ENCODE results near the gene GRAMD4. TPM values are rescaled to one million over a fixed set of nuclear protein-coding genes. Genes with fewer than 3 reads are reported as not detected.

Gene GRAMD4
- polyA plus RNA-seq, 5 donors, result 30.0 to 43.8 (median 41.7) TPM

GRCh38 chr22:46654927-46655595 lies 34.9 kb downstream of the GRAMD4 start:
- DNase-seq, result no peak

DNA sequence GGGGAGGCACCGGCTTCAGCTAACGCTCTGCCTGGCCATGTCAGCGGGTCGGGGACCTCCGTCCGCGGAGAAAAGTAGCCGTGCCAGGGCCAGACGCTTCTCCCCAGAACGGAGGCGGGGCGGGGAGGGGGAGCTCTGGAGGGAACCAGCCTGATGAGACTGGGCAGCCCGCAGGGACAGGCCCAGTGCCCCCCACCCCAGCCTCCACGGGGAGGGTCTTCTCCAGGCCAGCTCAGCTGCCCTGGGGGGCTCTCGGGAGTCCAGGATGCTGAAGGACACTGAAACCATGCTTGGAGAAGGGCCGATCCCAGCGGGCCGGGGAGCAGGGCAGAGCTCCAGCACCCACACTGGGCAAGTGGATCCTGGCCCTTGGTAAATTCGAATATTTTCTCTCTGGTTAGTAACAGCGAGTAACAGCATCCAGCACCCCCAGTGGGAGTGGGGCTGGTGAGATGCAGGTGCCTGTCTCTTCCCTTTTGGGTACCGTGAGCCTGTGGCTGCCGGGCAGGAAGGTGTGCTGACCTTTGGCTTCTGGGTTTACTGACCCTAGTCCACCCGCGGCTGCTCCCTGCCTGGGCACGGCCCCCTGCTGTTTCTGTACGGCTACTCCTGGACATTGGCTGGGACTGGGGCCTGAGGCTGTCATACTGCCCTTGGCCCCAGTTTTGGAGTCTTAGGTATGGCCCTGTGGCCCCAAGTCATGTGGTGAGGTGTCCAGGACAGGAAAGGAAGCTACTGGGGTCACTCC lies 35.8 kb downstream of the GRAMD4 start:
- no peak for DNase-seq

GRCh38 chr22:46656856-46657654 lies 36.9 kb downstream of the GRAMD4 start:
- DNase-seq, result no peak

GRCh38 chr22:46657655-46657953 lies 37.4 kb downstream of the GRAMD4 start:
- no peak for DNase-seq

DNA sequence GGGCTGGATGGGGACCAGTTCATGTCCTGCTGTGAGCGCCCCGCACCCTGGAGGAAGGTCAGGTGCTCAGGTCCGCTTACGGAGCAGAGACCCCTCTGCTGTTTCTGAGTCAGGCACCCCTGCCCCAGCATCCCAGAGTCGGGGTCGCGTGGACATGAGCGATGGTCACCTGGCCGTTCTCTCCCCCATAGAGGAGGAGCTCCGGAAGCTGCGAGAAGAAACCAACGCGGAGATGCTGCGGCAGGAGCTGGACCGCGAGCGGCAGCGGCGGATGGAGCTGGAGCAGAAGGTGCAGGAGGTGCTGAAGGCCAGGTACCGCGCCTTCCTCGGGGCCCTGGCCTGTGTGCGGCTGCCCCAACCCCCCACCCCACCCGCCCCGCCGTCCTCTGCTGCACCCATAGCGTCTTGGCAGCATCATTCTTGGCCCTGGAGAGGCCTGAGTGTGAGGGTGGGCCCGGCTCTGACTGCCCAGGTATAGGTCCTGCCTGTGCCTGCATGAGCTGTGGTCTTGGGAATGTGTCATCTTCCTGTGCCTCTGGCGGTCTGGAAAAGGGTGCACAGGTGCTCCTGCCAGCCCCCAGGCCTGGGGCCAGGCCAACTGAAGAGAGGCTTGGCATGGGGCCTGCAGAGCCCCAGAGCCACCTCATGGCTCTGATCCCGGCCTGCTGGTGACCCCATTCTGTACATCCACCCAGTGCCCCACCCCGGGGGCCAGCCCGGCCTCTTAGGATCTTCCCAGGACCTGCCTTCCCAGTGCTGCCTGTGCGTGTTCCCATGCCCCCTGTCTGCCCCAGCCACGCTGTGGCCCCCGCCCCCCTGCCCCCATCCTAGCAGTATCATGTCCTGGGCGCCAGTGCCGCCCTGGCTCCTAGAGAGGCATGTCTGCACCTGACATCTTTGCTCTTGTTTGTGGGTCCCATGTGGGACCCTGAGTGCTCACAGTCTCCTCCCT lies 38.1 kb downstream of the GRAMD4 start:
- DNase-seq, result no peak

GRCh38 chr22:46659059-46659790 lies 39.0 kb downstream of the GRAMD4 start:
- no peak for DNase-seq

GRCh38 chr22:46659791-46660186 lies 39.6 kb downstream of the GRAMD4 start:
- DNase-seq, result no peak

- no peak for DNase-seq
Measured at GRCh38 chr22:46660604-46661201, 40.5 kb downstream of the GRAMD4 start.

DNA sequence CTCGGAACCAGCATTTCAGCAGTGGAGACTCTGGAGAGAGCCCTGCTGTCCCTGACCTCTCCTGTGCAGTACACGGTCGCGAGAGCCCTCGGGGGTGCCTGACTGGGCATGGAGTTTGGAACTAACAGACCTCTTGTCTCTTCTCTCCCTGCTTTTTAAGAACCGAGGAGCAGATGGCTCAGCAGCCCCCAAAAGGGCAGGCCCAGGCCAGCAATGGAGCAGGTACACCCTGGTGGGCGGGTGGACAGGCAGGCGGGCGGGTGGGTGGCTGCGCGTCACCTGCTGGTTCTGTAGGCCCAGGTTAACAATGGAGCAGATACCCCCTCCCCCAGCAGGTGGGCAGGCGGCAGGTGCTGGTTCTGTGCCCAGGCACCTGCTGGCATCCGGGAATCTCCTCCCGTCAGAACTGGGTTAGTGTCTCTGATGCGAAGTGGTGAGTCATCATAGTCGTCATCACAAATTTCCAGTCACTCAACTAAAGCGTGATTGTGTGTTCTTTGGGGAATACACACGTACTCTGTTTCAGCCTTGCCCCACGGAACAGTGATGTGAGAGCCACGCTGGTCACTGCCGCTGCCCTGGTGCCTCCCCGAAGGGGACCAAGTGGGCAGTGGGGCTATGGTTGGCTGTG lies 41.1 kb downstream of the GRAMD4 start:
- no peak for DNase-seq

GRCh38 chr22:46662226-46662625 lies 42.0 kb downstream of the GRAMD4 start:
- DNase-seq, result no peak

DNA sequence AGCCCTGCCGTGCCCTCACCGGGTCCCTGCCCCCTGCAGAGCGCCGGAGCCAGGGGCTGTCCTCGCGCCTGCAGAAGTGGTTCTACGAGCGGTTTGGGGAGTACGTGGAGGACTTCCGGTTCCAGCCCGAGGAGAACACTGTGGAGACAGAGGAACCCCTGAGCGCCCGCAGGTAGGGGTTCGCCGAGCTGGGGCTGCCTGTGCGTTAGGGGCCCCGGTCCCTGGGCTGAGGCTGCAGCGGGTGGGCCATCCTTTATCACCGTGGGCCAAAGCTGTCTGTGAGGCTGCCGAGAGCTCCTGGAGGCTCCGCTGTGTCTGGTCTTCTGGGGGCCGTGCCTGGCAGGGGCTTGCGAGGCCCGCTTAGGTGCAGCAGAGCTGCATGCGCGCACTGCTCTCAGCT lies 42.8 kb downstream of the GRAMD4 start:
- DNase-seq, result no peak

DNA sequence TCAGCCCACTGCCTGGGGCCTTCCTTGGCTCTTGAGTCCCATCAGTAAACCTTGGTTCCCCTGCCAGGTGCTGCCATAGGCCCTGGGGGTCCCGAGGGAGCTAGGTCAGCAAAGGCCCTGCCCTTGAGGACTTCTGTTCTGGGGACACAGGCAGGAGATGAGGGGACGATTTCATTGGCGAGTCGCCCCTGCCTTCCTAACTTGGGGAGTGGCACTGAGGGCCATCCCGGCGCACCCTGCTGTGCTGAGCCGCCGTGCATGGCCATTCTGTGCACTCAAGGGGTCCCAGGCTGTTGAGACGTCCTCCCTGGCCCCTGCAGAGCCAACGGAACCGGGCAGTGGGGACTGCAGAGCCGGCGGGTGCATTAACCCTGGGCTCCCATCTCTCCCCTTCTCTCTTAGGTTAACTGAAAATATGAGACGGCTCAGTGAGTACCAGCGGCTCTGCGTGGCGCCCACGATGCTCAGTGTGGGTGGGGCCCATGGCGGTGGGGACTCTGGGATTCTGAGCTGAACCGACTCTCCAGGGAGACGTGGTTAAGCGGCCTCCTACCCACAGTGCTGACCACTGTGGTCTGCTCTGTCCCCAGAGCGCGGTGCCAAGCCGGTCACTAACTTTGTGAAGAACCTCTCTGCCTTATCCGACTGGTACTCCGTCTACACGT lies 43.4 kb downstream of the GRAMD4 start:
- no peak for DNase-seq

DNA sequence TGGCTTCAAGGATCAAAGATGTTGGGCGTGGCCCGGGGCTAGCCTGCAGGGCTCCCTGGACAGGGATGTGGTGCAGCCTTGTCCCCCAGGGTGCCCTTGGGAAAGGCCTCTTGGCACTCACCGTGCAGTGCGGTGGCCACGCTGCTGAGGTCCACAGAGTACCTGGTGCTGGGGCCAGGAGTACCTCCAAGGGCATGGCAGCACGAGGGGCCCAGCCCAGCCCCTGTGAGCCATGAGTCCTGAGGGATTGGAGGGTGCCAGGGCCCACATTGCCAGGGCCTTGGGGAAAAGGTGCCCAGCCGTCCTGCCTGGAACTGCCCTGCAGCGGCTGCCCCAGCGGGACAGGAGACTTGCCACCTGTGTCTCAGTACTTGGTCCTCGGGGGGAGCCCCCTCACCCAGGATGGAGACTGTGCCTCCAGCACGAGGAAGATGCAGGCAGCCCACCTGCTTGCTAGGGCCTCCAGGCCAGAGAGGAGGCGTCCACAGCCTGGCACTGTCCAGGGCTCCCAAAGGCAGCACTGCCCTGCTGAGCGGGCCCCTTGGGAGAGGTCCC lies 44.2 kb downstream of the GRAMD4 start:
- no peak for DNase-seq

DNA sequence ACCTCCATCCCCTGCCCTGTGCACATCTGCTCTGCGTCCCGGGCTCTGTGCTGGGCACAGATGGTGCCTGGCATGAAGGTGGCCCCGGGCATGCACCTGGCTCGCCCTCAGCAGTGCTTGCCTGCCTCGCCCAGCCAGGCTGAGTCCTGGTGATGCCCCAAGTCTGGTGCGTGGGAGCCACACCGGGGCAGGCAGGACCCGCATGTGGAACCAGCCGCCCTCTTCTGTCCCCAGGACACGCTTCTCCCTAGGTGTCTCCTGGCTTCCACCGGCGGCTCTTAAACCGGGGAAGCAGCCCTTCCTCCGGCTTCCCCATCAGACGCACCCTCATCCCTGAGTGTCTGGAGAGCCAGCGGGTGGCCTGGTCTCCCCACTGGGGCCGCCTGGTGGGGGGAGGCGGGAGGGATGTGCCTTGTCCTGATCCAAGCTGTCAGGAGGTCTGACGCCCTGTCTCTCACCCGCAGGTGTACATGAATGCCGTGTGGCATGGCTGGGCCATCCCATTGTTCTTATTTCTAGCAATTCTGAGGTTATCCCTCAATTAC lies 45.0 kb downstream of the GRAMD4 start:
- DNase-seq, result no peak

- DNase-seq, result no peak
Measured at GRCh38 chr22:46665751-46666280, 45.6 kb downstream of the GRAMD4 start.

GRCh38 chr22:46666577-46667244 lies 46.5 kb downstream of the GRAMD4 start:
- no peak for DNase-seq

GRCh38 chr22:46667245-46667623 lies 47.0 kb downstream of the GRAMD4 start:
- no peak for DNase-seq

DNA sequence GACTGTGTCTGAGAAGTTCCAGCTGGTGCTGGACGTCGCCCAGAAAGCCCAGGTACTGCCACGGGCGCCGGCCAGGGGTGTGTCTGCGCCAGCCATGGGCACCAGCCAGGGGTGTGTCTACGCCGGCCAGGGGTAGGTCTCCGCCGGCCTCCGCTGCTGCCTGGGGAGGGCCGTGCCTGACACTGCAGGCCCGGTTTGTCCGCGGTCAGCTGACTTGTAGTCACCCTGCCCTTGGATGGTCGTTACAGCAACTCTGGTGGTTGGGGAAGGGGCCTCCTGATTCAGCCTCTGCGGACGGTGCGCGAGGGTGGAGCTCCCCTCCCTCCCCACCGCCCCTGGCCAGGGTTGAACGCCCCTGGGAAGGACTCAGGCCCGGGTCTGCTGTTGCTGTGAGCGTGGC lies 47.9 kb downstream of the GRAMD4 start:
- no peak for DNase-seq

Data from right lung (tissue), 5 donors.